Skin epidermis (tissue), 12 donors: ENCODE results near the gene HYCC1.
"Not testable (repeated sequence)": the region's sequence is repeated elsewhere in the genome, so short reads cannot be mapped to it uniquely, and the experiment has no call there.

ENCODE experiments used
- H3K27ac ChIP-seq, 21 experiments: fragments of 200-600 bp; sonication (generic) in 11 of 21; one replicate each; pipeline ENCODE4 v1.5.0; 2020; ENCODE audit warnings: mild to moderate bottlenecking in 3 of 21, inconsistent platforms in 2 of 21, moderate library complexity in 2 of 21
- H3K4me3 ChIP-seq, 7 experiments: fragments of 200-600 bp; sonication (generic) in 2 of 7; one replicate each; pipeline ENCODE4 v1.5.0; 2020; ENCODE audit warnings: inconsistent platforms in 2 of 7, mild to moderate bottlenecking in 2 of 7, moderate library complexity in 1 of 7

The HYCC1 gene

GRCh38 chr7:22992874-22993840 is 20.8 kb downstream of the HYCC1 start:
- H3K4me3 ChIP-seq = no peak overlapping the region
- no peak overlapping the region for H3K27ac ChIP-seq

DNA sequence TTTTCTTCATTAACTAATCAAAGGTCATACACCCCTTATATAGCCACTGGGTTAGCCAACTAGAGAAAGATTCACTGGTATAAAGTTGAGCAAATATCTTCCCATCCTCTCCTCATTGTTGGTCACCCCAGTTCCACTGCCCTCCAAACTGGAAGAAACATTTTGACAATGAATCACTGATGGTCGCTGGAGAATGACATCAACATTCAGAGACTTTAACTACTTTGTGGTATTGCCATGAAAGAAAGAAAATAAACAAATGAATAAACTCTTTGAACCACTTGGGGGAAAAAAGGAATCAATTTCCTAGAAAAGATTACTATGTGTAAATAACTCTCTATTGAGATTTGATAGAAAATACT is 23.4 kb downstream of the HYCC1 start:
- Histone ChIP-seq H3K4me3 (no peak overlapping the region), H3K27ac (no peak overlapping the region)

DNA sequence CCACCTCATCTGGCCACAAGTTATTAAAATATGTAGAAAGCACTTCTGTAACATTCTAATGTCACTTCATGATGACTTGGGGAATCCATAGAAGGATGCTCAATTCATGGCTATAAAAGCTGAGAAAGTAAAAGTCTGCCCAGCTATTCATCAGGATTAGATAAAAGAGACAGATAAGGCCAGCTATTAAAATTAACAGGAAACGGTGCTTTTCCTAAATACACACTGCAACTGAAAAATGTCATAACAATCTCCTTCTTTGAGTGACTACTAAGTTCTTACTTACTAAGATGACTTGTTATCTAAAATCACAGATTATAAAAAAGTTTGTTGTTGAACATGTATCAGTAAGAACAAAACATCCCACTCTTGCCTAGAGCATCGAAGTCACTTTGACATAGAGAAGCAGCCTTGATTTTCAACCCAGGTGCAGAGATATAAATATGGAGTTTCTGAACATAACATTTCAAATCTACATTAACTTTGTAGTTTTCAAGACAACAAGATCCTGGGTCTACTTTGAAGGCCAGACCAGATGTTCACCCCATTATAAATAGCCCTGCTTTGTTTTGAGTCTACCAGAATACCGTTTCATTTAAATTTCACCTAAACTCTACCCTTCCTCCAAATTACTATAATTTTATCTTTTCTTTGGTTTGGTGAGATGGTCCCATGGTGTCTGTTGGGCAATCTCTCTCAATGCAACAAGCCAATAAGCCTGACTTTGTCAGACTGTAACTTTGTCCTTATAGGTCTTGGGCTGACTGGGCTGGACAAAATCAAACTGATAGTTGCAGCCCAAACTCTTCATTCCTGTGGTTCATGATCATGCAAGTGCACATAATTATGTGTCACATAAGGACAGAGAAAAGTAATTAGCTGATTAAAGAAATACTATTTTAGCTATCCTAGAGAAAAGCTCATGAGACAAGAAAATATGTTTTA is 24.0 kb downstream of the HYCC1 start:
- Histone ChIP-seq H3K27ac (no peak overlapping the region), H3K4me3 (no peak overlapping the region)

- no peak overlapping the region for H3K27ac ChIP-seq
- no peak overlapping the region for H3K4me3 ChIP-seq
Observed at GRCh38 chr7:22985436-22985835, 28.5 kb downstream of the HYCC1 start.

GRCh38 chr7:22983257-22983855 is 30.6 kb downstream of the HYCC1 start:
- no peak overlapping the region for H3K27ac ChIP-seq
- H3K4me3 ChIP-seq = no peak overlapping the region

GRCh38 chr7:22980422-22980821 is 33.5 kb downstream of the HYCC1 start:
- peak overlapping the region in 5 of 21 experiments; percentile 30 to 73 (median 38) for H3K27ac ChIP-seq

GRCh38 chr7:22979861-22980260 is 34.1 kb downstream of the HYCC1 start:
- H3K27ac ChIP-seq = peak overlapping the region in 1 of 21 experiments; percentile 50
- H3K4me3 ChIP-seq = no peak overlapping the region

More at GRCh38 chr7:22980422-22980821, 33.5 kb downstream of the HYCC1 start:
- no peak overlapping the region for H3K4me3 ChIP-seq

- Histone ChIP-seq H3K4me3 (no peak overlapping the region), H3K27ac (no peak overlapping the region)
Observed at GRCh38 chr7:22979251-22979650, 34.7 kb downstream of the HYCC1 start.

DNA sequence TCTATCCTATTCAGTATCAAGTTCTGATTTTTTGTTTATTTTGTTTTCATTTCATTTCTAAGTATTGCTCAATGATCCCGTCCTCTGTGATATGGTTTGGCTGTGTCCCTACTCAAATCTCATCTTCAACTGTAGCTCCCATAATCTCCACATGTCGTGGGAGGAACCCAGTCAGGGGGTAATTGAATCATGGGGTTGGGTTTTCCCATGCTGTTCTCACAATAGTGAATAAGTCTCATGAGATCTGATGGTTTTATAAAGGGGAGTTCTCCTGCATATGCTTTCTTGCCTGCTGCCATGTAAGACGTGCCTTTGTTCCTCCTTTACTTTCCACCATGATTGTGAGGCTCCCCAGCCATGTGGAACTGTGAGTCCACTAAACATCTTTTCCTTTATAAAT is 39.3 kb downstream of the HYCC1 start:
- not testable (repeated sequence) for H3K27ac ChIP-seq, H3K4me3 ChIP-seq

GRCh38 chr7:22972207-22972606 is 41.7 kb downstream of the HYCC1 start:
- H3K27ac ChIP-seq = no peak overlapping the region
- no peak overlapping the region for H3K4me3 ChIP-seq

DNA sequence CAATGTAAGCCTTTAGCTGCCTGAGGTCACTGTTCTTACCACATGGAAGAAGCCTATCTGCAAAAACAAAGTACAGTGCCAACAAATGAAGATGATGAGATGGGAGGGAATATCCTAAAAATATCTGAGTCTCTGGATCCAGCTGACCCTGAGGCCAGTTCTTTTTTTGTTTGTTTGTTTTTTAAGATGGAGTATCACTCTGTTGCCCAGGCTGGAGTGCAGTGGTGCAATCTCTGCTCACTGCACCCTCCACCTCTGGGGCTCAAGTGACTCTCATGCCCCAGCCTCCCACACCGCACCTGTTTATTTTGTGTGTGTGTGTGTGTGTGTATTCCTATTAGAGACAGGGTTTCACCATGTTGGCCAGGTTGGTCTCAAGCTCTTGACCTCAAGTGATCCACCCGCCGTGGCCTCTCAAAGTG is 44.9 kb downstream of the HYCC1 start:
- H3K27ac ChIP-seq = no peak overlapping the region
- no peak overlapping the region for H3K4me3 ChIP-seq
